Endodermal cell (in vitro differentiated cells): ENCODE results near the gene HOXB1. TPM values are rescaled to one million over a fixed set of nuclear protein-coding genes. Genes with fewer than 3 reads are reported as not detected.
A peak's percentile ranks its signal among the peaks of the same experiment; 100 is the strongest.

ENCODE experiments used
- DNase-seq: peaks from one replicate; pipeline ENCODE4 v3.0.0-alpha.2; 2017
- H3K27ac ChIP-seq: 2 replicates; pipeline ENCODE4 v1.5.1; 2013; ENCODE audit warnings: mild to moderate bottlenecking, low read depth, low read length, moderate library complexity
- H3K27me3 ChIP-seq: 2 replicates; pipeline ENCODE4 v1.6.1; 2013; ENCODE audit warnings: mild to moderate bottlenecking, low read length, moderate library complexity; ENCODE audit not compliant: insufficient read depth, control insufficient read depth, poor library complexity, severe bottlenecking
- H3K36me3 ChIP-seq: 2 replicates; pipeline ENCODE4 v1.7.0; 2013; ENCODE audit warnings: mild to moderate bottlenecking, low read length, moderate library complexity; ENCODE audit not compliant: control insufficient read depth, insufficient read depth
- H3K4me1 ChIP-seq: one replicate; pipeline ENCODE4 v1.7.0; 2013; ENCODE audit warnings: low read length; ENCODE audit not compliant: control insufficient read depth, insufficient read depth
- H3K4me3 ChIP-seq: 2 replicates; pipeline ENCODE4 v1.5.1; 2013; ENCODE audit warnings: mild to moderate bottlenecking, low read length, moderate library complexity
- H3K9ac ChIP-seq: 2 replicates; pipeline ENCODE4 v1.6.1; 2013; ENCODE audit warnings: mild to moderate bottlenecking, low read length, moderate library complexity; ENCODE audit not compliant: poor library complexity, severe bottlenecking; ENCODE audit errors: extremely low read depth
- H3K9me3 ChIP-seq: 2 replicates; pipeline ENCODE4 v1.6.1; 2013; ENCODE audit warnings: mild to moderate bottlenecking, low read length, moderate library complexity; ENCODE audit not compliant: control insufficient read depth
- H3K27ac Mint-ChIP-seq: 2 replicates; pipeline ENCODE4 v1.8.0; 2020; ENCODE audit warnings: mixed read lengths
- H3K27me3 Mint-ChIP-seq: 2 replicates; pipeline ENCODE4 v1.8.0; 2021; ENCODE audit warnings: mild to moderate bottlenecking, mixed read lengths; ENCODE audit not compliant: insufficient read depth
- H3K36me3 Mint-ChIP-seq: 2 replicates; pipeline ENCODE4 v1.8.0; 2020; ENCODE audit warnings: low read depth, mixed read lengths
- H3K4me1 Mint-ChIP-seq: 2 replicates; pipeline ENCODE4 v1.8.0; 2020; ENCODE audit warnings: mixed read lengths
- H3K4me3 Mint-ChIP-seq: 2 replicates; pipeline ENCODE4 v1.8.0; 2020; ENCODE audit warnings: mild to moderate bottlenecking, moderate library complexity, mixed read lengths
- H3K9me3 Mint-ChIP-seq: 2 replicates; pipeline ENCODE4 v1.8.0; 2020; ENCODE audit warnings: mild to moderate bottlenecking, mixed read lengths
- WGBS, 2 experiments: methylation state at CpG; one replicate each; pipeline versions ENCODE4 v1.1.5 to v1.1.7; 2013; ENCODE audit warnings: missing lambda C conversion rate in 2 of 2, mixed read lengths in 1 of 2; ENCODE audit not compliant: insufficient coverage in 1 of 2, insufficient read length in 1 of 2; 5-methylcytosine and 5-hydroxymethylcytosine counted together
- total RNA-seq, 2 donors: library from RNA; stranded (reverse); fragmentation: NEBNext Ultra II Directional in 1 of 2; extraction: Animal tissue kit (Norgen Biotek cat#: 25700) in 1 of 2; gene quantifications; 2 replicates in 1 of 2; 3 replicates in 1 of 2; pipeline ENCODE4 v1.2.1, GENCODE V29; 2021
- TF ChIP-seq, protein P1 (sequence below): fragments of 200-600 bp; sonication (generic); conservative IDR thresholded peaks from 2 replicates; pipeline ENCODE4 v1.5.0; 2021; ENCODE audit warnings: antibody characterized with exemption, mild to moderate bottlenecking

Gene HOXB1
- total RNA-seq, 2 donors from 2014 or later, result not detected

DNA sequence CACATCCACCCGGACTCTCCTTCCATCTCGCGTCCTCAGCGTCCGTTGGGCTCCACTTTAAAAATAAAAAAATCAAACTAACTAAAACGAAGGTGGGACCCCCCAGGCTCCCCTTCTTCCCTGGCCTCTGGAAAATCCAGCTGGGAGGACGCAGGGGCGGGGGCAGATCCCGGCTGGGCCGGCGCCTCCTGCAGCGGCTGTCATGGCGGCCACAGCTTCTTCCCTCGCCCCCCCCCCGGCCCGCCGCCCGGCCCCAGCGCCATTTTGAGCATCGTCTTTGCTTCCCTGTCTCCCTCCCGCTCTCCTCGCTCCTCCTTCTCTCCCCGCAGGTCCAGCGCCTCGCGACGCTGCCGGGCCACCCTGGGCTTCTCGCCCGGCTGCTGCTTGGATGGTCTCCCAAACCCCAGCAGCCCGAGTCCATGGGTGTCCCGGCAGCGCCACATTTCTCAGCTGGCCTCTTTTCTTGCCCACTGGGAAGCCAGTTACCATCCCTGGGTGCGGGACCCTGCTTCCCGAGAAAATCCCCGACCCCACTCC lies 10.8 kb upstream of the HOXB1 start:
- TF ChIP-seq, protein P1, sequence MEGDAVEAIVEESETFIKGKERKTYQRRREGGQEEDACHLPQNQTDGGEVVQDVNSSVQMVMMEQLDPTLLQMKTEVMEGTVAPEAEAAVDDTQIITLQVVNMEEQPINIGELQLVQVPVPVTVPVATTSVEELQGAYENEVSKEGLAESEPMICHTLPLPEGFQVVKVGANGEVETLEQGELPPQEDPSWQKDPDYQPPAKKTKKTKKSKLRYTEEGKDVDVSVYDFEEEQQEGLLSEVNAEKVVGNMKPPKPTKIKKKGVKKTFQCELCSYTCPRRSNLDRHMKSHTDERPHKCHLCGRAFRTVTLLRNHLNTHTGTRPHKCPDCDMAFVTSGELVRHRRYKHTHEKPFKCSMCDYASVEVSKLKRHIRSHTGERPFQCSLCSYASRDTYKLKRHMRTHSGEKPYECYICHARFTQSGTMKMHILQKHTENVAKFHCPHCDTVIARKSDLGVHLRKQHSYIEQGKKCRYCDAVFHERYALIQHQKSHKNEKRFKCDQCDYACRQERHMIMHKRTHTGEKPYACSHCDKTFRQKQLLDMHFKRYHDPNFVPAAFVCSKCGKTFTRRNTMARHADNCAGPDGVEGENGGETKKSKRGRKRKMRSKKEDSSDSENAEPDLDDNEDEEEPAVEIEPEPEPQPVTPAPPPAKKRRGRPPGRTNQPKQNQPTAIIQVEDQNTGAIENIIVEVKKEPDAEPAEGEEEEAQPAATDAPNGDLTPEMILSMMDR, result no peak
- Mint-ChIP-seq H3K27ac (no peak overlapping the region), H3K4me3 (peak overlapping the region; percentile 57), H3K27me3 (peaks cover 93% of the 10 kb centered on the region), H3K4me1 (peaks cover 25% of the 10 kb centered on the region), H3K36me3 (no peaks in the 10 kb centered on the region), H3K9me3 (no peaks in the 10 kb centered on the region)
- Histone ChIP-seq H3K9ac (no peak overlapping the region), H3K27ac (peak overlapping the region; percentile 76), H3K36me3 (no peaks in the 10 kb centered on the region), H3K4me3 (peak overlapping the region; percentile 47), H3K4me1 (no peaks in the 10 kb centered on the region), H3K9me3 (no peaks in the 10 kb centered on the region), H3K27me3 (peaks cover 80% of the 10 kb centered on the region)
- WGBS, 2 experiments, result 39 to 49% methylated on average over 22 to 35 of the region's 36 CpGs
- DNase-seq, result peak; percentile 79

DNA sequence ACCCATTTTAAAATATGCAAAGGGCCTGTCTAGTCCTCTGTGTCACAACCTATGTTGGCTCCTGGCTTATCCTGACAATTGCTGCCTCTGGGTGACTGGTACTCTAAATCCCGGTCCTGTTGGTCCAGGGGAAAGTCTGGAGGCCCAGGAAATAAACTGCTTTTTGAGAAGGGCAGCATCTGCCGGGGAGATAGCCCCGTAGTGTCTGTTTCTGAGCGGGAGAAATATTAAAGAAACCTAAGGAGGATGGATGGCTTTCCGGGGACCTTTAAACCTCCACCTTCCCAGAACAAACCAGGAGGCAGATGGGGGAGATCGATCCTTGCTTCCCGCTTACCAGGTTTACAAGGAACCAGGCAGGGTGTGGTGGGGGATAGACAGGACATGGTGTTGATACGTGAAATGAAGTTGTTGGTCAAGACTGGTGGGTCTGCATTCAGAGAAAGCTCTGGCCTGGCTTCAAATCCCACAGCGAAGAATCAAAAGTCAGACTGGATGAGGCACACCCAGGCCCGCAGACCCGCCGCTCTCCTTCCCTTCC lies 10.3 kb upstream of the HOXB1 start:
- peak overlapping the region; percentile 76 for H3K27ac ChIP-seq
- Mint-ChIP-seq H3K4me1 (peaks cover 20% of the 10 kb centered on the region), H3K9me3 (no peaks in the 10 kb centered on the region), H3K27ac (no peak overlapping the region), H3K27me3 (peaks cover 93% of the 10 kb centered on the region), H3K4me3 (peak overlapping the region; percentile 57), H3K36me3 (no peaks in the 10 kb centered on the region)
- H3K4me3 ChIP-seq, result no peak overlapping the region
- DNase-seq, result peak; percentile 66
- H3K27me3 ChIP-seq, result peaks cover 75% of the 10 kb centered on the region
- TF ChIP-seq, protein P1, result no peak
- no peaks in the 10 kb centered on the region for H3K9me3 ChIP-seq
- no peaks in the 10 kb centered on the region for H3K36me3 ChIP-seq
- H3K9ac ChIP-seq, result no peak overlapping the region
- 67 to 82% methylated on average over 5 to 11 of the region's 12 CpGs for WGBS, 2 experiments
- H3K4me1 ChIP-seq, result no peaks in the 10 kb centered on the region

DNA sequence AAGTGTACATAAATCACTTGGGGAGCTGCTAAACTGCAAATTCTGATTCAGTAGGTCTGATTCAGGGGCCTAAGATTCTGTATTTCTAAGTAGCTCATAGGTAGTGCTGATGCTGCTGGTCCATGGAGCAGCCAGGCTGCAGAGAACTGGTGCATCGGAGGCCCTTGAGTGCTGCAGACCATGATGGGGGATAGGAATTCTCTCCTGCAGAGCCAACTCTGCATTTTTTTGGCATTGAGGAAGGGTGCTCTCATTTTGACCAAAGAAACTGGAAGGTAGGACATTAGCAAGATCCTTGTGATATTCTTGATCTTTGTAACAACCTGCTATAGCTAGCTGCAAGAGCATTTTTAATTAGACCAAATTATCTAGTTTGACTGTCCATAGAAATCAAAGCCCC lies 9.4 kb upstream of the HOXB1 start:
- H3K9me3 Mint-ChIP-seq, result no peaks in the 10 kb centered on the region
- H3K4me3 Mint-ChIP-seq, result no peak overlapping the region
- Histone ChIP-seq H3K27ac (no peak overlapping the region), H3K36me3 (no peaks in the 10 kb centered on the region), H3K27me3 (peaks cover 66% of the 10 kb centered on the region), H3K9ac (no peak overlapping the region), H3K4me3 (no peak overlapping the region), H3K4me1 (no peaks in the 10 kb centered on the region), H3K9me3 (no peaks in the 10 kb centered on the region)
- H3K4me1 Mint-ChIP-seq, result peaks cover 18% of the 10 kb centered on the region
- TF ChIP-seq, protein P1, result no peak
- no peak for DNase-seq
- H3K27ac Mint-ChIP-seq, result no peak overlapping the region
- WGBS, 2 experiments, result 81% methylated on average over 1 of the region's 1 CpG; no CpG with 5 or more reads in 1 of the 2 experiments
- H3K27me3 Mint-ChIP-seq, result peaks cover 90% of the 10 kb centered on the region
- no peaks in the 10 kb centered on the region for H3K36me3 Mint-ChIP-seq
